A673 (cell line): ENCODE data around the gene NSUN6. TPM values are rescaled to one million over a fixed set of nuclear protein-coding genes. Genes with fewer than 3 reads are reported as not detected.
A peak's percentile ranks its signal among the peaks of the same experiment; 100 is the strongest.

Experiments used
- BruUV-seq: library from RNA; stranded (reverse); fragments of 400-500 nt; replicated peaks from 2 replicates; lab custom pipeline; 2021; lab: Mats Ljungman, UMichigan
- CTCF ChIA-PET: fragments of 300-600 bp; sonication (Branson Sonifier 250); formaldehyde crosslinking; loops from one replicate; lab custom pipeline; 2022; ENCODE audit warnings: antibody characterized with exemption; lab: Charles Lee
- POLR2A ChIA-PET: fragments of 300-600 bp; sonication (Branson Sonifier 250); formaldehyde crosslinking; loops from one replicate; lab custom pipeline; 2022; ENCODE audit warnings: antibody characterized with exemption; ENCODE audit not compliant: low non-redundant PET; lab: Charles Lee
- DNase-seq: peaks from one replicate; pipeline ENCODE4 v3.0.0-alpha.2; 2015; ENCODE audit warnings: low spot score
- H3K27ac ChIP-seq: fragments of 200-600 bp; sonication (generic); 2 replicates; pipeline ENCODE4 v1.5.1; 2016; ENCODE audit warnings: mixed run types, low read depth, mild to moderate bottlenecking, mixed read lengths, antibody characterized with exemption, low read length; ENCODE audit not compliant: poor library complexity, severe bottlenecking
- H3K27me3 ChIP-seq: fragments of 200-600 bp; sonication (generic); replicated peaks from 2 replicates; pipeline ENCODE4 v1.6.1; 2017; ENCODE audit warnings: mixed run types, low read depth, mild to moderate bottlenecking, mixed read lengths, antibody characterized with exemption, low read length; ENCODE audit not compliant: insufficient read depth, poor library complexity
- H3K36me3 ChIP-seq: fragments of 200-600 bp; sonication (generic); 2 replicates; pipeline ENCODE4 v1.6.1; 2016; ENCODE audit warnings: mixed run types, mild to moderate bottlenecking, mixed read lengths, antibody characterized with exemption, low read length; ENCODE audit not compliant: insufficient read depth, poor library complexity, severe bottlenecking
- H3K4me1 ChIP-seq: fragments of 200-600 bp; sonication (generic); 2 replicates; pipeline ENCODE4 v1.6.1; 2017; ENCODE audit warnings: mixed run types, mild to moderate bottlenecking, mixed read lengths, antibody characterized with exemption, low read length; ENCODE audit not compliant: insufficient read depth, poor library complexity, severe bottlenecking
- H3K4me3 ChIP-seq: fragments of 200-600 bp; sonication (generic); 2 replicates; pipeline ENCODE4 v1.5.1; 2016; ENCODE audit warnings: low read depth, mixed run types, mild to moderate bottlenecking, mixed read lengths, low read length; ENCODE audit not compliant: poor library complexity, severe bottlenecking
- H3K9me3 ChIP-seq: fragments of 200-600 bp; sonication (generic); 2 replicates; pipeline ENCODE4 v1.6.1; 2016; ENCODE audit warnings: mixed run types, low read depth, mild to moderate bottlenecking, mixed read lengths, antibody characterized with exemption, low read length; ENCODE audit not compliant: poor library complexity, severe bottlenecking
- CTCF ChIP-seq: fragments of 300-800, 200-600 bp; sonication (generic); conservative IDR thresholded peaks from 2 replicates; pipeline ENCODE4 v1.5.1; 2017; ENCODE audit warnings: low read depth, mild to moderate bottlenecking, antibody characterized with exemption, low read length, moderate library complexity, mixed read lengths
- EZH2 ChIP-seq: fragments of 200-600 bp; sonication (generic); IDR thresholded peaks from 2 replicates; pipeline ENCODE4 v1.6.1; 2017; ENCODE audit warnings: borderline replicate concordance, low read depth, mild to moderate bottlenecking, mixed read lengths, antibody characterized with exemption, low read length; ENCODE audit not compliant: poor library complexity, severe bottlenecking
- intact Hi-C: fragments of 100-400 bp; cut with micrococcal nuclease; formaldehyde crosslinking; loops from one replicate; pipeline ENCODE4 v1.10.0; 2022; ENCODE audit not compliant: unreplicated experiment
- total RNA-seq: library from RNA; stranded (reverse); gene quantifications from 2 replicates; pipeline ENCODE4 v1.2.3, GENCODE V29; 2021

Gene NSUN6
- total RNA-seq, 1 experiment from 2014 or later: 16.4 TPM

GRCh38 chr10:18668026-18668425 lies 16.6 kb upstream of the NSUN6 start:
- POLR2A ChIA-PET: interaction anchor here (0.6 kb wide), 1 partner anchor 596 kb away, joined by 5 read pairs; no protein-coding TSS in a partner anchor
- no peaks in the 10 kb centered on the region for H3K9me3 ChIP-seq
- no TSS peak for BruUV-seq
- intact Hi-C loops: no loop called here
- CTCF ChIA-PET: no interaction called here
- DNase-seq: no peak
- H3K27me3 ChIP-seq: no peaks in the 10 kb centered on the region
- H3K4me3 ChIP-seq: no peak overlapping the region
- H3K36me3 ChIP-seq: peaks cover 50% of the 10 kb centered on the region
- H3K4me1 ChIP-seq: peaks cover 11% of the 10 kb centered on the region
- TF ChIP-seq CTCF: no peak
- no peak for TF ChIP-seq EZH2
- H3K27ac ChIP-seq: no peak overlapping the region

GRCh38 chr10:18666810-18667209 lies 15.4 kb upstream of the NSUN6 start:
- peaks cover 43% of the 10 kb centered on the region for H3K36me3 ChIP-seq
- peak; percentile 39 for DNase-seq
- BruUV-seq: no TSS peak
- no peak for TF ChIP-seq EZH2
- TF ChIP-seq CTCF: no peak
- no peaks in the 10 kb centered on the region for H3K9me3 ChIP-seq
- H3K4me1 ChIP-seq: peaks cover 11% of the 10 kb centered on the region
- H3K4me3 ChIP-seq: no peak overlapping the region
- ChIA-PET CTCF (no interaction called here), POLR2A (no interaction called here)
- intact Hi-C loops: no loop called here
- no peaks in the 10 kb centered on the region for H3K27me3 ChIP-seq
- H3K27ac ChIP-seq: no peak overlapping the region

- peaks cover 35% of the 10 kb centered on the region for H3K36me3 ChIP-seq
- no peaks in the 10 kb centered on the region for H3K9me3 ChIP-seq
- peaks cover 18% of the 10 kb centered on the region for H3K4me1 ChIP-seq
- ChIA-PET CTCF (no interaction called here), POLR2A (no interaction called here)
- DNase-seq: no peak
- no peaks in the 10 kb centered on the region for H3K27me3 ChIP-seq
- no TSS peak for BruUV-seq
- peak overlapping the region; percentile 0 for H3K27ac ChIP-seq
- intact Hi-C loops: no loop called here
- TF ChIP-seq CTCF (no peak), EZH2 (no peak)
- no peak overlapping the region for H3K4me3 ChIP-seq
These were observed 14.6 kb upstream of the NSUN6 start for GRCh38 chr10:18665815-18666558.
